AG04449 (cell line): ENCODE data around the gene MBD2.
"Not testable (repeated sequence)": the region's sequence is repeated elsewhere in the genome, so short reads cannot be mapped to it uniquely, and the experiment has no call there.

Experiments
- CTCF ChIA-PET: fragments of 350-600 bp; formaldehyde crosslinking; extraction: SDS; loops from one replicate; lab custom pipeline; 2021; ENCODE audit warnings: antibody characterized with exemption; lab: Yijun Ruan, JAX
- POLR2A ChIA-PET: fragments of 400-600, 350-600 bp; formaldehyde crosslinking; extraction: SDS; loops from one replicate; lab custom pipeline; 2020; ENCODE audit warnings: antibody characterized with exemption, inconsistent platforms; lab: Yijun Ruan, JAX
- DNase-seq: peaks from one replicate; pipeline ENCODE4 v3.0.0-alpha.2; 2010; ENCODE audit warnings: low read depth, low spot score
- H3K4me3 ChIP-seq: 2 replicates; pipeline ENCODE4 v1.5.1; 2011; ENCODE audit warnings: low read depth, mild to moderate bottlenecking, control low read depth, low read length
- CTCF ChIP-seq: IDR thresholded peaks from one replicate; pipeline ENCODE4 v1.5.1; 2011; ENCODE audit warnings: mild to moderate bottlenecking, moderate library complexity, low read length, control low read depth, inconsistent platforms; ENCODE audit not compliant: insufficient read depth; ENCODE audit errors: missing control alignments

MBD2 gene

GRCh38 chr18:54130631-54131030 is 93.8 kb downstream of the MBD2 start:
- ChIA-PET POLR2A (no interaction called here), CTCF (interaction anchor here (0.7 to 8.7 kb wide), 8 partner anchors 13 to 563 kb away, joined by 3 to 117 read pairs (median 4); no protein-coding TSS in a partner anchor)
- TF ChIP-seq CTCF, result no peak
- H3K4me3 ChIP-seq, result no peak overlapping the region
- DNase-seq, result no peak

DNA sequence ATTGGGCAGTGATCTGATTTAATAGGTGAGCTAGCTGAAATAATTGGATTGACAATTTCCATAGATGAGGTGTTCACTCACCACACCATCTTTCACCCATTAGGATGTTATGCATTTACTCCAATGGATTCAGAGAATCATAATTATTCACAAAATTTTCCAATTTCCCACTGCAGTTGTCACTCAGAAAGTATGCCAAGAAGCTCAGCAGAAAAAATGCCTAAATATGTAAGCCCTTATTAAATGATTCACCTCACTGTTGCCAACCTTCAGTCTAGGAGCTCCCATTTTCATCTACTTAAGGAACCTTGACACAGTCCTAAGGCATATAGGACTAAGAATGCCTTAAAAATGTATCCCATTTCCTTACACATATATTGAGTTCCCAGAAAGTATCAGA is 94.3 kb downstream of the MBD2 start:
- ChIA-PET POLR2A (no interaction called here), CTCF (interaction anchor here (0.7 to 8.7 kb wide), 11 partner anchors 9 to 563 kb away, joined by 3 to 117 read pairs (median 4); partner anchors contain the start of gene POLI)
- no peak for DNase-seq
- H3K4me3 ChIP-seq, result no peak overlapping the region
- no peak for TF ChIP-seq CTCF

DNA sequence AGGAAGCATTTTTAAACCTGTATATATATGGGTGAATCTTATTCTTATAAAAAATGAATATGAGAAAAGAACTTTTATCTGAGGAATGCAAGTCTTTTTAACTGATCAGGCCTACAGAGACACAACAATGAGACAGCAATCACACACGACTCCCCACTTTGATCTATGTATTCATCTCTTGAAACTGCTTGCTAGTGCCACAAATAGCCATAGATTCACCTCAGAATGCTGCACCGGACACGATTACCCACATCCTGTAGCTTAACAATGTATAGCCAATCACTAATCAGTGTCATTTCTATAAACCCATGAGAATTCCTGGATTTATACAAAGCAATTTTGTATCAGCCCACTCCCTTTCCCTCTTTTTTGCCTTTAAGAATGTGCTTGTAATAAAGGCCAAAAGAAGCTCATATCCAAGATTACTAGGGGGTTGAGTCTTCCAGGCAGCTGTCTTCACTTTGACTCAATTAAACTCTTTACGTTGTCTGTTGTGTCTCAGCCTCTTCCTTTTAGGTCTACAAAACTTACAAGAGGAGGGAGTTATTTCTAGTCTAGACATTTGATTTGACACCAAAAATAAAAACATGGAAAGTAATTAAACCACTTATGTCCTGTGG is 94.9 kb downstream of the MBD2 start:
- H3K4me3 ChIP-seq, result no peak overlapping the region
- POLR2A ChIA-PET, result no interaction called here
- TF ChIP-seq CTCF, result no peak
- CTCF ChIA-PET, result interaction anchor here (0.7 to 8.7 kb wide), 13 partner anchors 8 to 560 kb away, joined by 3 to 117 read pairs (median 9); partner anchors contain the start of gene POLI
- no peak for DNase-seq

DNA sequence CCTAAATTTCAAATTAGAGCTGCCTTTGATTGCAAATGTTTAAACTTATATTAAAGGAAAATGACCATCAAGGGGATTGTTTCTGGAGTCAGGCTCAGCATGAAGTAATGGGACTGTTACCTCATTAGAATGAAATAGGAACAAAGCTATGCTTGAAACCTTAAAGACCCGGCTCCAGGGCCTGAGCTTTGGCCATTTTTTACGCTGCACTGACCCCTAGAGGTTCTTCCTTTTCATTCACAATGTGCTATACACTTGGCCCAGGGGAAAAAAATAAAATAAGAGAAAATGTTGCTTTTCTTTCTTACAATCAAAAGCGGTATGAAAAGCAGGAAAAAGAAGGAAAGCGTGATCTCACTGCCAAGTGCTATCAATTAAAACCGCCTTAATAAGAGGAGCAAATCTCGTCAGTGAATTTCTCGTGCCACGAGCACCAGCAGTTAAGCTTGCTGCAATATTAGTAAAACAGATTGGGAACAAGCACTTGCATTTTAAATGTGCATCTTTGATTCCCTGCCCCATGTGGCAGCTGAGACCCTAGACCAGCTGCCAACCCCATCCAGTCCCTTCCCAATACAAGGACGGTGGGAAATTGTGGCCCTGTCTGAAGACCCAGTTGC is 96.6 kb downstream of the MBD2 start:
- TF ChIP-seq CTCF, result peak; percentile 47
- DNase-seq, result no peak
- ChIA-PET CTCF (interaction anchor here (0.6 to 8.7 kb wide), 23 partner anchors 9 to 566 kb away, joined by 3 to 117 read pairs (median 7); partner anchors contain the start of gene POLI), POLR2A (no interaction called here)
- H3K4me3 ChIP-seq, result no peak overlapping the region

- no peak for DNase-seq
- ChIA-PET POLR2A (no interaction called here), CTCF (interaction anchor here (1.0 to 8.7 kb wide), 5 partner anchors 10 to 558 kb away, joined by 4 to 117 read pairs (median 6); no protein-coding TSS in a partner anchor)
- H3K4me3 ChIP-seq, result no peak overlapping the region
- TF ChIP-seq CTCF, result no peak
Measured at GRCh38 chr18:54125429-54125828, 99.0 kb downstream of the MBD2 start.

- DNase-seq, POLR2A ChIA-PET, H3K4me3 ChIP-seq: not testable (repeated sequence)
- CTCF ChIA-PET, result interaction anchor here (2.5 to 8.7 kb wide), 2 partner anchors 8 to 556 kb away, joined by 9 to 117 read pairs; no protein-coding TSS in a partner anchor
Measured at GRCh38 chr18:54123720-54124440, 100.6 kb downstream of the MBD2 start.
